ENCODE measurements around the gene MYO10. TPM values are rescaled to one million over a fixed set of nuclear protein-coding genes. Genes with fewer than 3 reads are reported as not detected.

MYO10 gene
- total and polyA plus RNA-seq, 2 experiments from 2014 or later = 119 to 276 TPM

GRCh38 chr5:16723821-16724220 lies 212.3 kb downstream of the MYO10 start:
- Histone ChIP-seq H3F3A (replicated peaks; ENCODE audit: low read depth) (0 out of 2 replicates have a peak, but pooled peaks cover 10% of the 10 kb centered on the region), H3K27ac (ENCODE audit: low read depth) (no peak overlapping the region), H2AFZ (no peak overlapping the region), H3K4me1 (ENCODE audit: insufficient read depth) (peaks cover 73% of the 10 kb centered on the region), H3K4me2 (no peak overlapping the region), H3K9me2 (ENCODE audit: insufficient read depth) (no peaks in the 10 kb centered on the region), H3K4me3 (no peak overlapping the region), H3K27me3 (ENCODE audit: insufficient read depth) (no peaks in the 10 kb centered on the region), H4K20me1 (replicated peaks; ENCODE audit: insufficient read depth) (peaks cover 64% of the 10 kb centered on the region), H3K79me2 (replicated peaks; ENCODE audit: insufficient read depth) (peaks cover 100% of the 10 kb centered on the region), H3K36me3 (ENCODE audit: insufficient read depth) (no peaks in the 10 kb centered on the region)
- Mint-ChIP-seq H3K4me1 (peaks cover 64% of the 10 kb centered on the region), H3K27me3 (ENCODE audit: insufficient read depth, low read depth, poor library complexity) (peaks cover 7% of the 10 kb centered on the region), H3K4me3 (no peak overlapping the region), H3K27ac (no peak overlapping the region), H3K36me3 (ENCODE audit: low read depth) (peaks cover 42% of the 10 kb centered on the region), H3K9me3 (peaks cover 7% of the 10 kb centered on the region; the same call in 1 of the 3 replicates)
- no peak for TF ChIP-seq EZH2 (IDR thresholded peaks at IDR 0.05; ENCODE audit: low read depth, unreplicated experiment)
- TF ChIP-seq, protein P1, sequence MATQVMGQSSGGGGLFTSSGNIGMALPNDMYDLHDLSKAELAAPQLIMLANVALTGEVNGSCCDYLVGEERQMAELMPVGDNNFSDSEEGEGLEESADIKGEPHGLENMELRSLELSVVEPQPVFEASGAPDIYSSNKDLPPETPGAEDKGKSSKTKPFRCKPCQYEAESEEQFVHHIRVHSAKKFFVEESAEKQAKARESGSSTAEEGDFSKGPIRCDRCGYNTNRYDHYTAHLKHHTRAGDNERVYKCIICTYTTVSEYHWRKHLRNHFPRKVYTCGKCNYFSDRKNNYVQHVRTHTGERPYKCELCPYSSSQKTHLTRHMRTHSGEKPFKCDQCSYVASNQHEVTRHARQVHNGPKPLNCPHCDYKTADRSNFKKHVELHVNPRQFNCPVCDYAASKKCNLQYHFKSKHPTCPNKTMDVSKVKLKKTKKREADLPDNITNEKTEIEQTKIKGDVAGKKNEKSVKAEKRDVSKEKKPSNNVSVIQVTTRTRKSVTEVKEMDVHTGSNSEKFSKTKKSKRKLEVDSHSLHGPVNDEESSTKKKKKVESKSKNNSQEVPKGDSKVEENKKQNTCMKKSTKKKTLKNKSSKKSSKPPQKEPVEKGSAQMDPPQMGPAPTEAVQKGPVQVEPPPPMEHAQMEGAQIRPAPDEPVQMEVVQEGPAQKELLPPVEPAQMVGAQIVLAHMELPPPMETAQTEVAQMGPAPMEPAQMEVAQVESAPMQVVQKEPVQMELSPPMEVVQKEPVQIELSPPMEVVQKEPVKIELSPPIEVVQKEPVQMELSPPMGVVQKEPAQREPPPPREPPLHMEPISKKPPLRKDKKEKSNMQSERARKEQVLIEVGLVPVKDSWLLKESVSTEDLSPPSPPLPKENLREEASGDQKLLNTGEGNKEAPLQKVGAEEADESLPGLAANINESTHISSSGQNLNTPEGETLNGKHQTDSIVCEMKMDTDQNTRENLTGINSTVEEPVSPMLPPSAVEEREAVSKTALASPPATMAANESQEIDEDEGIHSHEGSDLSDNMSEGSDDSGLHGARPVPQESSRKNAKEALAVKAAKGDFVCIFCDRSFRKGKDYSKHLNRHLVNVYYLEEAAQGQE (IDR thresholded peaks at IDR 0.05; ENCODE audit: unreplicated experiment) = no peak
- TF ChIP-seq, protein P2, sequence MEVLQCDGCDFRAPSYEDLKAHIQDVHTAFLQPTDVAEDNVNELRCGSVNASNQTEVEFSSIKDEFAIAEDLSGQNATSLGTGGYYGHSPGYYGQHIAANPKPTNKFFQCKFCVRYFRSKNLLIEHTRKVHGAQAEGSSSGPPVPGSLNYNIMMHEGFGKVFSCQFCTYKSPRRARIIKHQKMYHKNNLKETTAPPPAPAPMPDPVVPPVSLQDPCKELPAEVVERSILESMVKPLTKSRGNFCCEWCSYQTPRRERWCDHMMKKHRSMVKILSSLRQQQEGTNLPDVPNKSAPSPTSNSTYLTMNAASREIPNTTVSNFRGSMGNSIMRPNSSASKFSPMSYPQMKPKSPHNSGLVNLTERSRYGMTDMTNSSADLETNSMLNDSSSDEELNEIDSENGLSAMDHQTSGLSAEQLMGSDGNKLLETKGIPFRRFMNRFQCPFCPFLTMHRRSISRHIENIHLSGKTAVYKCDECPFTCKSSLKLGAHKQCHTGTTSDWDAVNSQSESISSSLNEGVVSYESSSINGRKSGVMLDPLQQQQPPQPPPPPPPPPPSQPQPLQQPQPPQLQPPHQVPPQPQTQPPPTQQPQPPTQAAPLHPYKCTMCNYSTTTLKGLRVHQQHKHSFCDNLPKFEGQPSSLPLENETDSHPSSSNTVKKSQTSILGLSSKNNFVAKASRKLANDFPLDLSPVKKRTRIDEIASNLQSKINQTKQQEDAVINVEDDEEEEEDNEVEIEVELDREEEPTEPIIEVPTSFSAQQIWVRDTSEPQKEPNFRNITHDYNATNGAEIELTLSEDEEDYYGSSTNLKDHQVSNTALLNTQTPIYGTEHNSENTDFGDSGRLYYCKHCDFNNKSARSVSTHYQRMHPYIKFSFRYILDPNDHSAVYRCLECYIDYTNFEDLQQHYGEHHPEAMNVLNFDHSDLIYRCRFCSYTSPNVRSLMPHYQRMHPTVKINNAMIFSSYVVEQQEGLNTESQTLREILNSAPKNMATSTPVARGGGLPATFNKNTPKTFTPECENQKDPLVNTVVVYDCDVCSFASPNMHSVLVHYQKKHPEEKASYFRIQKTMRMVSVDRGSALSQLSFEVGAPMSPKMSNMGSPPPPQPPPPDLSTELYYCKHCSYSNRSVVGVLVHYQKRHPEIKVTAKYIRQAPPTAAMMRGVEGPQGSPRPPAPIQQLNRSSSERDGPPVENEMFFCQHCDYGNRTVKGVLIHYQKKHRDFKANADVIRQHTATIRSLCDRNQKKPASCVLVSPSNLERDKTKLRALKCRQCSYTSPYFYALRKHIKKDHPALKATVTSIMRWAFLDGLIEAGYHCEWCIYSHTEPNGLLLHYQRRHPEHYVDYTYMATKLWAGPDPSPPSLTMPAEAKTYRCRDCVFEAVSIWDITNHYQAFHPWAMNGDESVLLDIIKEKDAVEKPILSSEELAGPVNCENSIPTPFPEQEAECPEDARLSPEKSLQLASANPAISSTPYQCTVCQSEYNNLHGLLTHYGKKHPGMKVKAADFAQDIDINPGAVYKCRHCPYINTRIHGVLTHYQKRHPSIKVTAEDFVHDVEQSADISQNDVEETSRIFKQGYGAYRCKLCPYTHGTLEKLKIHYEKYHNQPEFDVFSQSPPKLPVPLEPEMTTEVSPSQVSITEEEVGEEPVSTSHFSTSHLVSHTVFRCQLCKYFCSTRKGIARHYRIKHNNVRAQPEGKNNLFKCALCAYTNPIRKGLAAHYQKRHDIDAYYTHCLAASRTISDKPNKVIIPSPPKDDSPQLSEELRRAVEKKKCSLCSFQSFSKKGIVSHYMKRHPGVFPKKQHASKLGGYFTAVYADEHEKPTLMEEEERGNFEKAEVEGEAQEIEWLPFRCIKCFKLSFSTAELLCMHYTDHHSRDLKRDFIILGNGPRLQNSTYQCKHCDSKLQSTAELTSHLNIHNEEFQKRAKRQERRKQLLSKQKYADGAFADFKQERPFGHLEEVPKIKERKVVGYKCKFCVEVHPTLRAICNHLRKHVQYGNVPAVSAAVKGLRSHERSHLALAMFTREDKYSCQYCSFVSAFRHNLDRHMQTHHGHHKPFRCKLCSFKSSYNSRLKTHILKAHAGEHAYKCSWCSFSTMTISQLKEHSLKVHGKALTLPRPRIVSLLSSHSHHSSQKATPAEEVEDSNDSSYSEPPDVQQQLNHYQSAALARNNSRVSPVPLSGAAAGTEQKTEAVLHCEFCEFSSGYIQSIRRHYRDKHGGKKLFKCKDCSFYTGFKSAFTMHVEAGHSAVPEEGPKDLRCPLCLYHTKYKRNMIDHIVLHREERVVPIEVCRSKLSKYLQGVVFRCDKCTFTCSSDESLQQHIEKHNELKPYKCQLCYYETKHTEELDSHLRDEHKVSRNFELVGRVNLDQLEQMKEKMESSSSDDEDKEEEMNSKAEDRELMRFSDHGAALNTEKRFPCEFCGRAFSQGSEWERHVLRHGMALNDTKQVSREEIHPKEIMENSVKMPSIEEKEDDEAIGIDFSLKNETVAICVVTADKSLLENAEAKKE (CRISPR knock-in tag; IDR thresholded peaks at IDR 0.05) = no peak
- no peak for TF ChIP-seq STAT1 (IDR thresholded peaks at IDR 0.05; ENCODE audit: unreplicated experiment)
- no peak for TF ChIP-seq JUNB (IDR thresholded peaks at IDR 0.05; ENCODE audit: unreplicated experiment)
- TF ChIP-seq EZH2phosphoT487 (IDR thresholded peaks at IDR 0.05; ENCODE audit: unreplicated experiment) = no peak
- TF ChIP-seq ZNF114 (CRISPR knock-in tag; IDR thresholded peaks at IDR 0.05) = no peak
- no peak for TF ChIP-seq CREB1 (CRISPR knock-in tag; IDR thresholded peaks at IDR 0.05; ENCODE audit: low read depth)
- no peak for TF ChIP-seq POLR2AphosphoS5 (IDR thresholded peaks at IDR 0.05; ENCODE audit: low read depth)
- no peak for TF ChIP-seq NANOG (IDR thresholded peaks at IDR 0.05; ENCODE audit: borderline replicate concordance)
- TF ChIP-seq, protein P3, sequence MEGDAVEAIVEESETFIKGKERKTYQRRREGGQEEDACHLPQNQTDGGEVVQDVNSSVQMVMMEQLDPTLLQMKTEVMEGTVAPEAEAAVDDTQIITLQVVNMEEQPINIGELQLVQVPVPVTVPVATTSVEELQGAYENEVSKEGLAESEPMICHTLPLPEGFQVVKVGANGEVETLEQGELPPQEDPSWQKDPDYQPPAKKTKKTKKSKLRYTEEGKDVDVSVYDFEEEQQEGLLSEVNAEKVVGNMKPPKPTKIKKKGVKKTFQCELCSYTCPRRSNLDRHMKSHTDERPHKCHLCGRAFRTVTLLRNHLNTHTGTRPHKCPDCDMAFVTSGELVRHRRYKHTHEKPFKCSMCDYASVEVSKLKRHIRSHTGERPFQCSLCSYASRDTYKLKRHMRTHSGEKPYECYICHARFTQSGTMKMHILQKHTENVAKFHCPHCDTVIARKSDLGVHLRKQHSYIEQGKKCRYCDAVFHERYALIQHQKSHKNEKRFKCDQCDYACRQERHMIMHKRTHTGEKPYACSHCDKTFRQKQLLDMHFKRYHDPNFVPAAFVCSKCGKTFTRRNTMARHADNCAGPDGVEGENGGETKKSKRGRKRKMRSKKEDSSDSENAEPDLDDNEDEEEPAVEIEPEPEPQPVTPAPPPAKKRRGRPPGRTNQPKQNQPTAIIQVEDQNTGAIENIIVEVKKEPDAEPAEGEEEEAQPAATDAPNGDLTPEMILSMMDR (conservative IDR thresholded peaks at IDR 0.05; ENCODE audit: low read depth in 2 of 2) = no peak
- TF ChIP-seq, protein P4, sequence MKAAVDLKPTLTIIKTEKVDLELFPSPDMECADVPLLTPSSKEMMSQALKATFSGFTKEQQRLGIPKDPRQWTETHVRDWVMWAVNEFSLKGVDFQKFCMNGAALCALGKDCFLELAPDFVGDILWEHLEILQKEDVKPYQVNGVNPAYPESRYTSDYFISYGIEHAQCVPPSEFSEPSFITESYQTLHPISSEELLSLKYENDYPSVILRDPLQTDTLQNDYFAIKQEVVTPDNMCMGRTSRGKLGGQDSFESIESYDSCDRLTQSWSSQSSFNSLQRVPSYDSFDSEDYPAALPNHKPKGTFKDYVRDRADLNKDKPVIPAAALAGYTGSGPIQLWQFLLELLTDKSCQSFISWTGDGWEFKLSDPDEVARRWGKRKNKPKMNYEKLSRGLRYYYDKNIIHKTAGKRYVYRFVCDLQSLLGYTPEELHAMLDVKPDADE (IDR thresholded peaks at IDR 0.05) = no peak
- no peak for TF ChIP-seq ZNF331 (CRISPR knock-in tag; IDR thresholded peaks at IDR 0.05; ENCODE audit: low read depth)
- ATAC-seq (no peak), DNase-seq (ENCODE audit: low spot score) (no peak)

Data from GM23338 (cell line).